T-helper 1 cell (primary cell): ENCODE measurements around the gene SLC28A3.

Source experiments
- DNase-seq, 5 donors: peaks; one replicate each; pipeline ENCODE4 v3.0.0-alpha.2; 2012 to 2020

SLC28A3 gene

DNA sequence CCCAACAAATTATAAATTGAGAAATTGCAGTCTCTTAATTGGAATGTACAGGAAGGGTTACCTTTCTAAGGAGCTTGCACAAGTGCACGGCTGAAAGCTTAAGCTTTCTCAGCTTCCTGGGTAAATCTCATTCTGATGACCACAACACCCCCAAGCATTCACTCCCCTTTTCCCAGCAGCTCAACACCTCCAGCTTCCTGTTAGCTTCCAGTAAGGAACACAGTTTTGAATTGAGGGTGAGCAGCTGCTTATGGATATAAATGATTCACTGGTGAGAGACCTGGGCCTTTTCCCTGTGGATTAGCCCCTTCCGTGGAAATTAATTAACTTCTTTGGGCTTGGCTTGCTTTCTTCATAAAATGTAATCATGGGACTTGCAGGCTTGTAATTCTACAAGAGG is 101.2 kb downstream of the SLC28A3 start:
- DNase-seq, result no peak

DNA sequence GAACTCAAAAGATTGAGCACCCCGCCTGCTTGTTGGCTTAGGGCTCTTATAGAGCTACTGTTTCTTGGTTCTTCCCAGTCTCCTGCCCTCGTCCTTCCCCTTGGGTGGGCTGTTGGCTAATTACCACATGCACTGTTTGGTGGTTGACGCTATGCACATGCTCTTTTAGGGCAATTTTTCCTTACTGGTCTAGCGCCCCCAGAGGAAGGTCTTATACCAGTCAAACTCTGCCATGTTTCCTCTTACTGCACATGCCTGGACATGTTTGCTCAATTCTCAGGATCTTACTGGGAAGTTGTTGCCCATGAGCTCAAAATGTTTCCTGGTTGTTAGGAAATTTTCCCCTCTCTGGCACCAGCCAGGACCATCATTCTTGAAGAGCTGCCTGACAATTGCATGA is 101.9 kb downstream of the SLC28A3 start:
- no peak for DNase-seq

DNA sequence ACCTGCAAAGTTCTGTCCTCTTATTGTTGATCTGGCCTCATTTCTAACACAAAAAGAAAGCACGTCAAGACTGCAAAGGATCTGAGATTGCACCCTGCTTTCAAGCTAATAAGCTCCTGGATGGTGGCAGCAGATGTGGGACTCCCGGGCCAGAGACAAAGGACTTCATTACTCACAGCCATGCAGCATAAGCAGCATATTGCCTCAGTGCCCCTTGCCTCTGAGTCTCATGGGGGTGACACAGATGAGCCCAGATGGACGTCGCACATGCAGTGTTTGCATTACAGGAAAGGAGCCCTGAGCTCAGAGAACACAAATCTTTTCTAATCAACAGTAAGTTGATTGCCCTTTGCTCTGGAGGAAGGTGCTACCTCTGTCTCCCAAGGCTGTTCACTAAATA is 105.0 kb downstream of the SLC28A3 start:
- DNase-seq, result no peak

DNA sequence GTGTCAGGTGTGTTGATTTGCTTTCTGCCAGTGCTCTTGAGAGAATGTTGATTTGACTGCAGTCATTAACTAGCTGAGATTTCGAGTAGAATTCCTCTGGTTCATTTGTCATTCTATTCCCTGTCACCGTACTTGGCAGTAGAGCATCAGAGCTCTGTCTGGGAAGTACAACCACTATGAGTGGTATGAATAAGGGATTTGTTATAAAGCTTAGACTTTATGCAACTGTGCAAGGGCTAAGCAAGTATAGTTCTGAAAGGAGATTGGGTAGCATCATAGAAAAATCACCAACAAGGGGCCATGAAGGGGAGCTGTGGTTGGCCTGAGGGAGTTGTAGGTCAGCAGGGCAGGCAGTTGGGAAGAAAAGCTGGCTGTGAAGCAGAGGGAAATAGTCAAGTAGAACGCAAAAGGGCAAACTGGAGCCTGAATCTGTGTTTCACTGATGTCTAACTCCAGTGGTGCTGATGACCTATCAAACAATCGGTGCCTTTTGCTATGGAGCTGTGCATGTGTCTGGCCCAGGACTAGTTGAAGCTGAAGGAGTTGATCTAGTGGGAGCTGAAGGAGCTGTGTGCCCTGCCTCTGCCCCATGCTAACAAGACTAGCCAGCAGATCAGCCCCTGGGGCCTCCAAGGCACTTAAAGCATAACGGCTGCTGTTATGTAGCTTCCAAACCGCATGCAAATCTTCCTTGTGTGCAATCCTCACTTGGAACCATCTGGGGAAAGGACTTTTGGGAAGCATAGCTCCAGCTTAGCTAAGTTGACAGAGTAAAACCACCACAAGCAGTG is 110.0 kb downstream of the SLC28A3 start:
- no peak for DNase-seq

DNA sequence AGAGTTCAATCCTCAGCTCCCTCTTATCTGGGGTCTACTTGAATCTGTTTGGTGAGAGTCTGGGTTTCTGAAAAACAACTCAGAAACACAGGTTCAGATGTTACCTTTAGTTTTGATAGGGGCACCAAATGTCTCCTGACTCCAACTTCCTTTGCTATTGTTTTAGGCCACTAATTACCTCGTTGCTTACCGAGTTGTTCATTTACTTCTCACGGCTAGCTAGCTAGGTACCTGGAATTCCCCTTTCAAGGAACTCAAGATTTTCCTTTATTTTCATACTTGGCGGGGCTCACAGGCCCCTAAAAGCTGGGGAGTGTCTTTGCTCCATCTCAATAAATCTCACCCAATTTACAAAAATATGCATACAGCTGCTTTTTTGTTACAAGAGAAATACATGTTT is 111.4 kb downstream of the SLC28A3 start:
- no peak for DNase-seq

DNA sequence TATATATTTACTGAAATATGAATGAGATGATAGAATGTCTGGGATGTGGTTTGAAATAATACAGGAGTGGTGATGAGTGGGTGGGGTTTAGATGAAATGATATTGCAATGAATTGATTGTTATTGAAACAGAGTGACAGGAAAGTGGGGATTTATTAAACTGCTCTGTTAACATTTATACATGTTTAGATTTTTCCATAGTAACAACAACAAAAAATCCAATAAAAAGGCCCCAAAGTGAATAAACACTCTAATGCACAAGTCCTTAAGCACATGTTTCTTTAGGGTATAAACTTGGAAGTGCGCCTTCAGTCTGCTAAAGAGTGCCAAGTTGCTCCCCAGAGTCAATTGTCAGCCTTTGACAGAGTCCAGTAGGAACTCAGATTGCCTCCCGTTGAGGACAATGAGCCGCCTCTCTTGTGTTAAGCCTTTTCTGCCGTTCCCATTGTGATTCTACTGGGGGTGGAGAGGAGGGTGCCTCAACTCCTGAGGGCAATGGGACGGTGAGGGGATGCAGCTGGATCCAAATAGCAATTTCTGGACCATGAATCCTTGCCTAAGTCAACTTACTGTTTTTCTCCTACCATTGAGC is 112.3 kb downstream of the SLC28A3 start:
- no peak for DNase-seq

DNA sequence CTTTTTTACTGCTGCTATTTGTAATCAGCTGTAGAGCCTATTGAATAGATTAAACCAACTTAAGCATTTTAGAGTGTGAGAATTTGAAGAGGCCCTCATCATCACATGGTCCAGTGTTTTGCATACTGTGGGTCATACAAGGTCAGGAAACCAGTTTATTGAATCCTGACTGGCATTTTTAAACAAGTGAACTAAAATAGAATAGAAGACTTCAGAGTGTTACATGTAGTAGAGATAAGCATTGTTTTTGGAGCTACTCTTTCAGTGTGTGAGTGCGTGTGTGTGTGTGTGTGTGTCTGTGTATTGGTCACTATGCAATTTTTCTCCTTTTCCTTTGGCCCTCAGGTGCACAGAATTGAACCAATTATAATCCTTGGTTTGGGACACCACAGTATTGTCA is 114.4 kb downstream of the SLC28A3 start:
- no peak for DNase-seq
